ENCODE measurements around the gene RHOG.
"Not testable (repeated sequence)": the region's sequence is repeated elsewhere in the genome, so short reads cannot be mapped to it uniquely, and the experiment has no call there.

Gene RHOG

GRCh38 chr11:3834349-3834663, 6.5 kb downstream of the RHOG start:
- DNase-seq (ENCODE audit: low spot score) = no peak

GRCh38 chr11:3833449-3833848, 7.3 kb downstream of the RHOG start:
- no peak for DNase-seq (ENCODE audit: low spot score)

- DNase-seq (ENCODE audit: low spot score) = no peak
These were observed 7.9 kb downstream of the RHOG start for GRCh38 chr11:3832816-3833215.

GRCh38 chr11:3831378-3832239, 9.2 kb downstream of the RHOG start:
- DNase-seq (ENCODE audit: low spot score) = no peak

- DNase-seq (ENCODE audit: low spot score) = no peak
These were observed 10.0 kb downstream of the RHOG start for GRCh38 chr11:3830730-3831129.

- no peak for DNase-seq (ENCODE audit: low spot score)
These were observed 10.7 kb downstream of the RHOG start for GRCh38 chr11:3830088-3830487.

GRCh38 chr11:3827434-3828186, 13.1 kb downstream of the RHOG start:
- DNase-seq (ENCODE audit: low spot score) = no peak

- no peak for DNase-seq (ENCODE audit: low spot score)
These were observed 14.0 kb downstream of the RHOG start for GRCh38 chr11:3826721-3827120.

- DNase-seq (ENCODE audit: low spot score) = no peak
These were observed 15.1 kb downstream of the RHOG start for GRCh38 chr11:3825473-3826154.

- DNase-seq (ENCODE audit: low spot score) = no peak
These were observed 15.9 kb downstream of the RHOG start for GRCh38 chr11:3824714-3825472.

- no peak for DNase-seq (ENCODE audit: low spot score)
These were observed 16.8 kb downstream of the RHOG start for GRCh38 chr11:3823762-3824506.

GRCh38 chr11:3823303-3823702, 17.5 kb downstream of the RHOG start:
- DNase-seq (ENCODE audit: low spot score) = no peak

GRCh38 chr11:3822312-3822711, 18.4 kb downstream of the RHOG start:
- DNase-seq (ENCODE audit: low spot score) = no peak

- DNase-seq (ENCODE audit: low spot score) = no peak
These were observed 19.8 kb downstream of the RHOG start for GRCh38 chr11:3820971-3821370.

- DNase-seq (ENCODE audit: low spot score) = no peak
These were observed 23.5 kb downstream of the RHOG start for GRCh38 chr11:3817181-3817800.

- no peak for DNase-seq (ENCODE audit: low spot score)
These were observed 24.1 kb downstream of the RHOG start for GRCh38 chr11:3816673-3817072.

- no peak for DNase-seq (ENCODE audit: low spot score)
These were observed 24.9 kb downstream of the RHOG start for GRCh38 chr11:3815845-3816244.

- DNase-seq (ENCODE audit: low spot score) = not testable (repeated sequence)
These were observed 25.9 kb downstream of the RHOG start for GRCh38 chr11:3814832-3815231.

GRCh38 chr11:3810951-3811350, 29.8 kb downstream of the RHOG start:
- DNase-seq (ENCODE audit: low spot score) = no peak

GRCh38 chr11:3810446-3810845, 30.3 kb downstream of the RHOG start:
- DNase-seq (ENCODE audit: low spot score) = no peak

GRCh38 chr11:3809624-3809928, 31.2 kb downstream of the RHOG start:
- no peak for DNase-seq (ENCODE audit: low spot score)
